Keratinocyte (primary cell): ENCODE data around the gene FREM1.

Source experiments
- EZH2 ChIP-seq: IDR thresholded peaks from one replicate; pipeline ENCODE4 v1.6.1; 2012; ENCODE audit warnings: inconsistent platforms, mild to moderate bottlenecking, low read length, moderate library complexity
- TF ChIP-seq, protein P1 (sequence below), 3 experiments: IDR thresholded peaks in 1 of 3; conservative IDR thresholded peaks in 1 of 3; optimal IDR thresholded peaks in 1 of 3; 2 replicates in 2 of 3; 3 replicates in 1 of 3; pipeline versions ENCODE3 to v1.5.1; 2011; ENCODE audit warnings: low read length in 3 of 3, mild to moderate bottlenecking in 3 of 3, moderate library complexity in 2 of 3, control low read depth in 1 of 3, inconsistent platforms in 1 of 3; ENCODE audit not compliant: insufficient read depth in 2 of 3; ENCODE audit errors: extremely low read depth in 1 of 3

DNA sequence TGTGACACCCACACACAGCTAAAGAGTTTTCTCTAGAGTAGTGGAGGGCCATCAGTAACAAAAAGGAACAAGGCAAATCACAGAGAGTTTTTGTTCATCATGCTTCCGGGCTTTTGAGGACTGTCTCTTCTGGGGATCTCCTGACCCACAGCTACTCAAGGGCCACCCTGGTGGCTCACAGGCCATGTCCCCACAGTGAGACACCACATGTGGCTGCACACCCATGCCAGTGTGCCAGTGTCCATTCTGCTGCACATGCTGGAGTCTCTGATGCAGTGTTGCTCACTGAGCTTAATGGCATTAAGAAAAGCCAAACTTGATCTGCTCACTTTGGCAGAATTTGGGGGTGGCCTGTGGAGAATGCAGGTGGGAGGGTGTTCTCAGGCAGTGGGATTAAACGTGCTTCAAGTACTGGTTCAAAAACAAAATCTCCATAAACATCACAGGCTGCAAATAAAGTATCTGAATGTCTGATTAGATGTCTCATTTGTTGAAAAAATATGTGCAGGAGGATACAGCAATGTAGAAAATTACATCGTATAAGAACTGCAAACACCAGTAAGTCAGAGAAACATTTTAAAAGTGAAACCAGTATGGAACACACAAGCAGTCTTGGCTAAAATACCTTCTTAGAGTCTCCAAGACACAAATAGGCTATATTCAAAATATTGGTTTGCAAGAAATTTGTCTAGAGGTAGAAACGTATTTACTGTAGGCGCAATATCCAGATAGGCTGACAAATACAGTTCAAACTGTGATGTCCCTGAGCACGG lies 11.0 kb downstream of the FREM1 start:
- TF ChIP-seq, protein P1, sequence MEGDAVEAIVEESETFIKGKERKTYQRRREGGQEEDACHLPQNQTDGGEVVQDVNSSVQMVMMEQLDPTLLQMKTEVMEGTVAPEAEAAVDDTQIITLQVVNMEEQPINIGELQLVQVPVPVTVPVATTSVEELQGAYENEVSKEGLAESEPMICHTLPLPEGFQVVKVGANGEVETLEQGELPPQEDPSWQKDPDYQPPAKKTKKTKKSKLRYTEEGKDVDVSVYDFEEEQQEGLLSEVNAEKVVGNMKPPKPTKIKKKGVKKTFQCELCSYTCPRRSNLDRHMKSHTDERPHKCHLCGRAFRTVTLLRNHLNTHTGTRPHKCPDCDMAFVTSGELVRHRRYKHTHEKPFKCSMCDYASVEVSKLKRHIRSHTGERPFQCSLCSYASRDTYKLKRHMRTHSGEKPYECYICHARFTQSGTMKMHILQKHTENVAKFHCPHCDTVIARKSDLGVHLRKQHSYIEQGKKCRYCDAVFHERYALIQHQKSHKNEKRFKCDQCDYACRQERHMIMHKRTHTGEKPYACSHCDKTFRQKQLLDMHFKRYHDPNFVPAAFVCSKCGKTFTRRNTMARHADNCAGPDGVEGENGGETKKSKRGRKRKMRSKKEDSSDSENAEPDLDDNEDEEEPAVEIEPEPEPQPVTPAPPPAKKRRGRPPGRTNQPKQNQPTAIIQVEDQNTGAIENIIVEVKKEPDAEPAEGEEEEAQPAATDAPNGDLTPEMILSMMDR (optimal IDR thresholded peaks at IDR 0.05 in 1 of 3, IDR thresholded peaks at IDR 0.05 in 1 of 3, conservative IDR thresholded peaks at IDR 0.05 in 1 of 3; ENCODE audit: extremely low read depth in 1 of 3, insufficient read depth in 2 of 3, low read length in 3 of 3), result no peak
- no peak for TF ChIP-seq EZH2
